HepG2 (cell line): Measurements from ENCODE around the gene PTPRE. TPM values are rescaled to one million over a fixed set of nuclear protein-coding genes. Genes with fewer than 3 reads are reported as not detected.

Source experiments
- ATAC-seq: fragments of 200-7000 bp; cut with Tn5 transposase; 3 replicates; pipeline ENCODE4 v1.9.1; 2020; ENCODE audit warnings: mild to moderate bottlenecking, moderate library complexity
- BruUV-seq: library from RNA; stranded (reverse); fragments of 400-500 nt; replicated peaks from 2 replicates; lab custom pipeline; 2021; lab: Mats Ljungman, UMichigan
- CTCF ChIA-PET: fragments of 300-600 bp; formaldehyde crosslinking; extraction: SDS; loops from one replicate; lab custom pipeline; 2021; ENCODE audit warnings: low total read pairs, inconsistent platforms, low intra/inter-chr PET ratio; lab: Yijun Ruan, JAX
- POLR2A ChIA-PET: fragments of 350-600 bp; sonication (Branson Sonifier 250); formaldehyde crosslinking; loops from one replicate; lab custom pipeline; 2020; ENCODE audit warnings: antibody characterized with exemption, inconsistent platforms; lab: Yijun Ruan, JAX
- DNase-seq: peaks from one replicate; pipeline ENCODE4 v3.0.0-alpha.2; 2015; ENCODE audit warnings: low spot score
- FAIRE-seq: peaks from 3 replicates; lab custom pipeline; 2011; peaks lifted over from hg19 to GRCh38; lab: Jason Lieb, UNC
- H2AFZ ChIP-seq: one replicate; pipeline ENCODE4 v1.6.1; 2011; ENCODE audit warnings: low read length, inconsistent platforms
- H3K27ac ChIP-seq: fragments of 300-600 bp; 3 replicates; pipeline ENCODE4 v1.8.0; 2011; ENCODE audit warnings: mixed run types, mild to moderate bottlenecking, mixed read lengths, low read length, inconsistent platforms; ENCODE audit not compliant: insufficient read depth; ENCODE audit errors: extremely low read length
- H3K27me3 ChIP-seq, 2 experiments: fragments of 200-600 bp in 1 of 2; 2 replicates in 1 of 2; 3 replicates in 1 of 2; pipeline versions ENCODE4 v1.6.0 to v1.8.0; 2011; ENCODE audit warnings: low read length in 2 of 2, mild to moderate bottlenecking in 2 of 2, moderate library complexity in 2 of 2, inconsistent platforms in 1 of 2; ENCODE audit not compliant: insufficient read depth in 2 of 2, control insufficient read depth in 1 of 2
- H3K36me3 ChIP-seq, 2 experiments: fragments of 200-600 bp in 1 of 2; replicated peaks in 1 of 2; 2 replicates in 1 of 2; 3 replicates in 1 of 2; pipeline versions ENCODE4 v1.5.1 to v1.8.0; 2011; ENCODE audit warnings: low read length in 2 of 2, inconsistent platforms in 1 of 2; ENCODE audit not compliant: insufficient read depth in 2 of 2, control insufficient read depth in 1 of 2
- H3K4me1 ChIP-seq: 2 replicates; pipeline ENCODE4 v1.5.1; 2012; ENCODE audit warnings: low read length, inconsistent platforms; ENCODE audit not compliant: insufficient read depth
- H3K4me2 ChIP-seq: 2 replicates; pipeline ENCODE4 v1.6.0; 2011; ENCODE audit warnings: low read depth, low read length, inconsistent platforms
- H3K4me3 ChIP-seq, 3 experiments: fragments of 200-600 bp in 1 of 3; sonication (generic), shearing (Covaris generic) in 1 of 3; replicated peaks in 1 of 3; 2 replicates each; pipeline ENCODE4 v1.5.1; 2011 to 2016; ENCODE audit warnings: low read length in 3 of 3, inconsistent platforms in 2 of 3, low read depth in 2 of 3, mild to moderate bottlenecking in 2 of 3, control low read depth in 1 of 3, mixed read lengths in 1 of 3; ENCODE audit not compliant: insufficient read depth in 1 of 3
- H3K79me2 ChIP-seq: one replicate; pipeline ENCODE4 v1.6.1; 2011; ENCODE audit warnings: low read length, inconsistent platforms; ENCODE audit not compliant: insufficient read depth
- H3K9ac ChIP-seq: 2 replicates; pipeline ENCODE4 v1.6.0; 2011; ENCODE audit warnings: mild to moderate bottlenecking, low read depth, low read length, inconsistent platforms; ENCODE audit not compliant: insufficient read depth
- H3K9me3 ChIP-seq: 2 replicates; pipeline ENCODE4 v1.5.1; 2012; ENCODE audit warnings: mild to moderate bottlenecking, low read length
- H4K20me1 ChIP-seq: 2 replicates; pipeline ENCODE4 v1.6.0; 2011; ENCODE audit warnings: inconsistent platforms, mild to moderate bottlenecking, low read length, moderate library complexity; ENCODE audit not compliant: insufficient read depth
- BCL6 ChIP-seq: IDR thresholded peaks from 2 replicates; pipeline ENCODE4 v1.6.1; 2016; ENCODE audit warnings: missing genetic modification reagents, missing compliant biosample characterization
- ERF ChIP-seq: IDR thresholded peaks from 2 replicates; pipeline ENCODE4 v1.6.1; 2018; ENCODE audit warnings: missing biosample characterization, missing genetic modification reagents
- JUN ChIP-seq: sonication (generic); formaldehyde crosslinking; IDR thresholded peaks from 2 replicates; pipeline ENCODE4 v1.4.0; 2020; ENCODE audit warnings: mild to moderate bottlenecking, missing genetic modification reagents
- KLF6 ChIP-seq: IDR thresholded peaks from 2 replicates; pipeline ENCODE4 v1.8.0; 2016; ENCODE audit warnings: missing biosample characterization, missing genetic modification reagents
- NBN ChIP-seq: fragments of 450-650 bp; conservative IDR thresholded peaks from 2 replicates; pipeline ENCODE4 v1.6.1; 2017
- NRL ChIP-seq: sonication (generic); formaldehyde crosslinking; IDR thresholded peaks from 2 replicates; pipeline ENCODE4 v1.5.0; 2020; ENCODE audit warnings: missing genetic modification reagents, mild to moderate bottlenecking, moderate library complexity, borderline replicate concordance
- ZNF337 ChIP-seq: sonication (generic); formaldehyde crosslinking; IDR thresholded peaks from 2 replicates; pipeline ENCODE4 v1.5.1; 2020; ENCODE audit warnings: missing genetic modification reagents, low read depth, mild to moderate bottlenecking, borderline replicate concordance
- ZNF780A ChIP-seq: sonication (generic); formaldehyde crosslinking; IDR thresholded peaks from 2 replicates; pipeline ENCODE4 v1.8.0; 2022; ENCODE audit warnings: mild to moderate bottlenecking, missing genetic modification reagents, moderate library complexity
- WGBS: methylation state at CpG from one replicate; pipeline ENCODE4 v1.1.6; 2017; ENCODE audit warnings: low lambda C conversion rate; 5-methylcytosine and 5-hydroxymethylcytosine counted together
- in situ Hi-C: cut with HindIII; loops from 2 replicates; pipeline ENCODE4 v1.10.0; 2017; ENCODE audit warnings: low pct_unique_long_range_greater_than_20kb; ENCODE audit not compliant: extremely low pct_ligation_motif_present
- intact Hi-C: fragments of 100-400 bp; cut with micrococcal nuclease; formaldehyde crosslinking; loops from one replicate; pipeline ENCODE4 v1.10.0; 2022; ENCODE audit not compliant: unreplicated experiment
- polyA plus RNA-seq, 8 experiments: library from polyadenylated mRNA; depleted of rRNA in 3 of 8; stranded (reverse) in 7 of 8; unstranded in 1 of 8; fragments of >200 nt; fragmentation: Illumina TruSeq in 4 of 8; extraction: Trizol in 4 of 8; gene quantifications; 2 replicates each; pipeline versions ENCODE4 v1.2.1 to v1.2.3, GENCODE V29; 2011 to 2016; ENCODE audit warnings: low read depth in 4 of 8, missing spikeins in 1 of 8, mixed read lengths in 1 of 8; ENCODE audit not compliant: insufficient read depth in 1 of 8
- total RNA-seq, 5 experiments: library from RNA; depleted of rRNA; stranded (reverse); fragments of >200 nt; fragmentation: Illumina TruSeq; extraction: Trizol; gene quantifications; 2 replicates each; pipeline ENCODE4 v1.2.3, GENCODE V29; 2016; ENCODE audit warnings: low read depth in 1 of 5
- TF ChIP-seq, protein P1 (sequence below): IDR thresholded peaks from 2 replicates; pipeline ENCODE4 v1.6.1; 2016; ENCODE audit warnings: missing compliant biosample characterization, missing genetic modification reagents, borderline replicate concordance
- TF ChIP-seq, protein P2 (sequence below): sonication (generic); formaldehyde crosslinking; IDR thresholded peaks from 2 replicates; pipeline ENCODE4 v1.5.1; 2020; ENCODE audit warnings: missing genetic modification reagents, mild to moderate bottlenecking, borderline replicate concordance

The PTPRE gene
- total and polyA plus RNA-seq, 2 of the 13 experiments (the other 11 are each of a cell fraction or from before 2014, with no cell fraction given): 0.01 to 0.02 TPM

DNA sequence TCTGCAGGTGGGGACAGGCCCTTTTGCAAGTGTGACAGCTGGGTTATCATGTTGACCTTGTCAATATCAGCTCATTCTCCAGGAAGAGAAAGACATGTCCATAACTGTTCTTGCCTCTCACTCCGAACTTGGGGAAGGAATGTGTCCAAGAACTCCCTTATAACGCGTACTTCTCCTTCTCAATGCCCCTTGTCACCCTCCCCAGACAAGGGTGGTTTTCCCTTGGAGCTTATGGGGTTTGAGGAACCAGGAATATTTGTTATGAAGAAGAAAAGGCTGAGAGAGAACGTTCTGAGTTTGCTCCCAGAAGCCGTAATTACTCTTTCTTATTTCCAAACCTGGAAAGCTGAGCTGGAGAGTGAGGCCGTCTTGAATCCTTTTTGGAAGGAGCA, 141.9 kb downstream of the PTPRE start:
- BruUV-seq: no TSS peak
- intact Hi-C loops (no loop called here), in situ Hi-C loops (no loop called here)
- H3K27me3 ChIP-seq: peaks cover 6 to 49% of the 10 kb centered on the region in 2 experiments; a peak in 4 of 5 replicates
- peaks cover 13% of the 10 kb centered on the region for H3K4me1 ChIP-seq
- no peaks in the 10 kb centered on the region for H3K79me2 ChIP-seq
- 28% methylated on average over 6 of the region's 6 CpGs for WGBS
- FAIRE-seq (no peak), DNase-seq (no peak), ATAC-seq (no peak)
- H3K4me2 ChIP-seq: no peak overlapping the region
- CTCF ChIA-PET: no interaction called here
- H3K36me3 ChIP-seq: no peaks in the 10 kb centered on the region
- no peak overlapping the region for H3K27ac ChIP-seq
- H4K20me1 ChIP-seq: no peaks in the 10 kb centered on the region
- H3K9me3 ChIP-seq: no peaks in the 10 kb centered on the region
- H2AFZ ChIP-seq: no peak overlapping the region
- no peak overlapping the region for H3K9ac ChIP-seq
- POLR2A ChIA-PET: no interaction called here
- no peak for TF ChIP-seq BCL6 (CRISPR knock-in tag)
- TF ChIP-seq, protein P1, sequence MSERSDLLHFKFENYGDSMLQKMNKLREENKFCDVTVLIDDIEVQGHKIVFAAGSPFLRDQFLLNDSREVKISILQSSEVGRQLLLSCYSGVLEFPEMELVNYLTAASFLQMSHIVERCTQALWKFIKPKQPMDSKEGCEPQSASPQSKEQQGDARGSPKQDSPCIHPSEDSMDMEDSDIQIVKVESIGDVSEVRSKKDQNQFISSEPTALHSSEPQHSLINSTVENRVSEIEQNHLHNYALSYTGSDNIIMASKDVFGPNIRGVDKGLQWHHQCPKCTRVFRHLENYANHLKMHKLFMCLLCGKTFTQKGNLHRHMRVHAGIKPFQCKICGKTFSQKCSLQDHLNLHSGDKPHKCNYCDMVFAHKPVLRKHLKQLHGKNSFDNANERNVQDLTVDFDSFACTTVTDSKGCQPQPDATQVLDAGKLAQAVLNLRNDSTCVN: no peak
- TF ChIP-seq JUN: no peak
- TF ChIP-seq ZNF780A (CRISPR knock-in tag): no peak
- no peak for TF ChIP-seq KLF6
- no peak for TF ChIP-seq NBN
- no peak for TF ChIP-seq ZNF337 (CRISPR knock-in tag)
- TF ChIP-seq ERF (CRISPR knock-in tag): no peak
- TF ChIP-seq, protein P2, sequence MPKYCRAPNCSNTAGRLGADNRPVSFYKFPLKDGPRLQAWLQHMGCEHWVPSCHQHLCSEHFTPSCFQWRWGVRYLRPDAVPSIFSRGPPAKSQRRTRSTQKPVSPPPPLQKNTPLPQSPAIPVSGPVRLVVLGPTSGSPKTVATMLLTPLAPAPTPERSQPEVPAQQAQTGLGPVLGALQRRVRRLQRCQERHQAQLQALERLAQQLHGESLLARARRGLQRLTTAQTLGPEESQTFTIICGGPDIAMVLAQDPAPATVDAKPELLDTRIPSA: no peak
- no peak for TF ChIP-seq NRL (CRISPR knock-in tag)
- TF ChIP-seq, all 625 proteins: peak for 0
- no peak overlapping the region for H3K4me3 ChIP-seq
